ENCODE results near the gene ZBTB7A. TPM values are rescaled to one million over a fixed set of nuclear protein-coding genes. Genes with fewer than 3 reads are reported as not detected.

ZBTB7A gene
- total RNA-seq, 1 experiment from 2014 or later = 49.5 TPM

- H3K4me2 ChIP-seq (ENCODE audit: low read length) = no peak overlapping the region
- no peak overlapping the region for H3K4me3 ChIP-seq (replicated peaks in 1 of 2; ENCODE audit: low read depth in 1 of 2, low read length in 2 of 2)
- 0 out of 2 replicates have a peak, but pooled peaks cover 4% of the 10 kb centered on the region for H4K20me1 ChIP-seq (ENCODE audit: insufficient read depth)
- peaks cover 3 to 5% of the 10 kb centered on the region in 2 experiments; a peak in 3 of 4 replicates for H3K36me3 ChIP-seq (ENCODE audit: control insufficient read depth in 1 of 2, insufficient read depth in 2 of 2, low read length in 2 of 2)
- no peaks in the 10 kb centered on the region for H3K9me2 ChIP-seq (ENCODE audit: insufficient read depth)
- peaks cover 79% of the 10 kb centered on the region for H3K79me2 ChIP-seq (ENCODE audit: insufficient read depth, low read length)
- H3K27me3 ChIP-seq (ENCODE audit: insufficient read depth, low read length) = no peaks in the 10 kb centered on the region
- peaks cover 7 to 10% of the 10 kb centered on the region in 2 experiments; a peak in 3 of 4 replicates for H3K4me1 ChIP-seq (ENCODE audit: control insufficient read depth in 1 of 2, insufficient read depth in 2 of 2, low read length in 2 of 2)
- no peaks in the 10 kb centered on the region for H3K9me3 ChIP-seq (ENCODE audit: control insufficient read depth in 1 of 2, insufficient read depth in 1 of 2, low read depth in 1 of 2, low read length in 2 of 2)
- intact Hi-C loops (cut with micrococcal nuclease) = no loop called here
- BruUV-seq (replicated peaks) = no TSS peak
- no peak overlapping the region for H3K9ac ChIP-seq (ENCODE audit: low read length)
- ATAC-seq (no peak), DNase-seq (ENCODE audit: low read depth, low spot score) (no peak)
- TF ChIP-seq YY1 (IDR thresholded peaks at IDR 0.05; ENCODE audit: extremely low read depth, insufficient replicate concordance, low read depth, low read length) (no peak), CEBPB (IDR thresholded peaks at IDR 0.05; ENCODE audit: low read depth) (no peak), FOSL1 (IDR thresholded peaks at IDR 0.05; ENCODE audit: low read depth) (no peak), ZBTB33 (IDR thresholded peaks at IDR 0.05; ENCODE audit: extremely low read depth, insufficient replicate concordance, low read length) (no peak), EZH2phosphoT487 (IDR thresholded peaks at IDR 0.05; ENCODE audit: borderline replicate concordance) (no peak), SIN3A (IDR thresholded peaks at IDR 0.05; ENCODE audit: low read depth) (no peak), SP1 (IDR thresholded peaks at IDR 0.05; ENCODE audit: low read depth) (no peak), ATF3 (IDR thresholded peaks at IDR 0.05) (no peak), POLR2A (IDR thresholded peaks at IDR 0.05; ENCODE audit: borderline replicate concordance, extremely low read depth, insufficient read depth, insufficient read length) (no peak), ELF1 (IDR thresholded peaks at IDR 0.05; ENCODE audit: borderline replicate concordance, low read depth) (no peak), ZNF274 (IDR thresholded peaks at IDR 0.05; ENCODE audit: low read depth, low read length) (no peak), RAD21 (IDR thresholded peaks at IDR 0.05; ENCODE audit: low read depth) (no peak), EGR1 (IDR thresholded peaks at IDR 0.05; ENCODE audit: low read depth) (no peak), CBX3 (IDR thresholded peaks at IDR 0.05; ENCODE audit: low read depth) (no peak), SRF (IDR thresholded peaks at IDR 0.05; ENCODE audit: low read depth) (no peak), EZH2 (IDR thresholded peaks at IDR 0.05) (no peak), ZFX (IDR thresholded peaks at IDR 0.05) (no peak), TCF7L2 (IDR thresholded peaks at IDR 0.05; ENCODE audit: borderline replicate concordance, extremely low read depth, insufficient read depth, insufficient read length) (no peak)
- no peak overlapping the region for H2AFZ ChIP-seq (ENCODE audit: low read depth, low read length, poor library complexity, severe bottlenecking)
- CTCF ChIA-PET = no interaction called here
- RAD21 ChIA-PET (ENCODE audit: low non-redundant PET in 1 of 2, low total read pairs in 2 of 2, uncharacterized antibody in 2 of 2, unreplicated experiment in 2 of 2) = no interaction called here
- POLR2A ChIA-PET = interaction anchor here (0.6 kb wide), 1 partner anchor 7 kb away, joined by 3 read pairs; no protein-coding TSS in a partner anchor
- H3K27ac ChIP-seq (ENCODE audit: low read depth, low read length) = no peak overlapping the region
These were observed 53.6 kb downstream of the ZBTB7A start for GRCh38 chr19:4012975-4013634.
